Urothelium cell line (cell line): ENCODE measurements around the gene ASZ1.

Source experiments
- DNase-seq: peaks from one replicate; pipeline ENCODE4 v3.0.0; 2011; ENCODE audit warnings: low spot score, mixed read lengths
- FAIRE-seq: peaks from 2 replicates; lab custom pipeline; 2011; peaks lifted over from hg19 to GRCh38; lab: Jason Lieb, UNC

ASZ1 gene

DNA sequence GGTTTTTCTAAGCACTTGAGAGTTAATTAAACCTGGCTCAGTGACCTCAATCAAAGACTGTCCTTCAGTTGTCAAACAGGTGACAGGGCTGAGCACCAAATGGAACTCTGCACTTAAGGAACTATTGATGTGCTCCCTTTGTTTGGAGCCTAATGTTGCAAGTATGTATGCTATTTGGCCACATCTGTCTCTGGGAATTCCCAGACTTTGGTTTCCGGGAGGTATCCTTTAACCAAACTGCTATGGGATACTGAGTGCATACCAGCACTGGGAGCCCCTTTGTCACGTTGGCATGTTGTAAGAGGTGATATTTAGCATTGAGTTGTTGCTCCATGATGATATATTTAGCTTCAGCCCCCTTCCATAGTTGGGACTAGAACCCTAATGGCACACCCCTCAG, 25.2 kb downstream of the ASZ1 start:
- FAIRE-seq (no peak), DNase-seq (no peak)

DNA sequence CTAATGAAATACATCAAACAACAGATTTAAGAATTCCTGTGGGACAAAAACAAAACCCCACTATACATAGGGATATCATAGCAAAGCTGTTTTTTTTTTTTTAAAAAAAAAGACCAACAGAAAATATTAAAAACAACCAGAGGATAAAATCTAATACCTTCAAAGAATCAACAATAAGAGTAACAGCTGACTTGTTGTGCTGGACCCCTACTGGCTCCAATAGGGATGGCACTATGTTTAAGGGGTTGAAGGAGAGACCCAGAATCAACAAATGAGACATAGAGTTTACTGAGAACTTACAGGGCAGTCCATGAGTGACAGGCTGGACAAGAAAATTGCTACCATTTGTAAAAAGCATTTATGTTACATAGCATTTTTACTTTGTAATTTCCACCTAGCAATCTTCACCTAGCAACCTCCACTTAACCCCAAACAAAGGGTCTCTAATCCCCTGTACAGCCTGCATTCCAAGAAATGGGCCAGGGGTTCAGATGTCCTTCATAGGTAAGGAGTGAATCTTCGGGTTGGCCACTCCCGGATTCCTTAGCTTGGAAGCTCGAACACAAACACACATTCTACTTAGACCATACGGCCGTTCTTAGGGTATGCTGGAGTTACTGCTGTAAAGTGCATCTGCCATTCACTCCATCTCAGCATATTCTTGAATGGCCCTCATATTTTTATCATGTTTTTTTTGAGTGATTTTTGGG, 25.8 kb downstream of the ASZ1 start:
- DNase-seq = peak; percentile 22
- no peak for FAIRE-seq

DNA sequence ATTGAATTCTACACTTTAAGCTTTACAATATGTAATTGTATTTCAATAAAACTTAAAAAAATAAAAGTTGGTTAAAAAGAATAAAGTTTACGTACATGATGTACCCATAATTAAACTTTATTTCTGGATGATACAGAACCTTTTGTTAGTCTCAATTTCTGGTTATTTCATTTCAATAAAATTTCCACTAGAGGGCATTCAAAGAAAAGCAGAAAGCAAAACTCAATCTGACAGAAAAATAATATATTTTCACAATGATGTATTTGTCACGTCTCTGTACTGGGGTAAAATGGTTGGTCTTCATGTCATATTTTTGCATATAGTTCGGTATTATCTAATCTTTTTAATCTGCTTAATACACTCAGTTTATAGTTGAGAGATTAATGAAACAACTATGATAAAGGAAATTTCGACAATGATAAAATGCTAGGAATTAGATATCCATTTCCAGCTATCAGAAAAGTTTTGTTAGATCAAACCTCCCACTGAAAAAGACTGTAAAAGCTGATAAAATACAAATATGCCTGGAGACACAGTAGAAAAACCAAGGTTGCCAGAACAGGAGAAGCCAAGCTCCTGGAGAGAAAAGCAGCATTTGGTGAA, 27.4 kb downstream of the ASZ1 start:
- DNase-seq (peak; percentile 8), FAIRE-seq (no peak)

GRCh38 chr7:117395743-117396142, 31.6 kb downstream of the ASZ1 start:
- no peak for DNase-seq
- FAIRE-seq = no peak

GRCh38 chr7:117393781-117394180, 33.5 kb downstream of the ASZ1 start:
- FAIRE-seq = no peak
- DNase-seq = no peak

DNA sequence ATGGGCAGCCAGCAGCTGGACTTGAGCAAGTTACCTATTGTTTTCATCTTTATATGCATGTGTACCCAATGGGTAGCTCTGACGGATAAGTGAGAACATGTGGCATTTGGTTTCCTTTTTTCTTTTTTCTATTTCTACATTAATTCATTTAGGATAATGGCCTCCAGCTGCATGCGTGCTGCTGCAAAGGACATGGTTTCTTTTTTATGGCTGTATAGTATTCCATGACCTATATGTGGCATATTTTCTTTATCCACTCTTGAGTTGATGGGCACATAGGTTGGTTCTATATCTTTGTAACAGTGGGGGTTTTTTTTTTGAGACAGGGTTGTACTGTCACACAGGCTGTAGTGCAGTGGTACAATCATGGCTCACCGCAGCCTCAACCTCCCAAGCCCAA, 37.4 kb downstream of the ASZ1 start:
- no peak for FAIRE-seq
- DNase-seq = no peak

- no peak for DNase-seq
- no peak for FAIRE-seq
Observed at GRCh38 chr7:117386110-117386706, 41.1 kb downstream of the ASZ1 start.

- FAIRE-seq = no peak
- DNase-seq = no peak
Observed at GRCh38 chr7:117385363-117386109, 41.8 kb downstream of the ASZ1 start.

- FAIRE-seq (no peak), DNase-seq (no peak)
Observed at GRCh38 chr7:117384688-117385362, 42.5 kb downstream of the ASZ1 start.

DNA sequence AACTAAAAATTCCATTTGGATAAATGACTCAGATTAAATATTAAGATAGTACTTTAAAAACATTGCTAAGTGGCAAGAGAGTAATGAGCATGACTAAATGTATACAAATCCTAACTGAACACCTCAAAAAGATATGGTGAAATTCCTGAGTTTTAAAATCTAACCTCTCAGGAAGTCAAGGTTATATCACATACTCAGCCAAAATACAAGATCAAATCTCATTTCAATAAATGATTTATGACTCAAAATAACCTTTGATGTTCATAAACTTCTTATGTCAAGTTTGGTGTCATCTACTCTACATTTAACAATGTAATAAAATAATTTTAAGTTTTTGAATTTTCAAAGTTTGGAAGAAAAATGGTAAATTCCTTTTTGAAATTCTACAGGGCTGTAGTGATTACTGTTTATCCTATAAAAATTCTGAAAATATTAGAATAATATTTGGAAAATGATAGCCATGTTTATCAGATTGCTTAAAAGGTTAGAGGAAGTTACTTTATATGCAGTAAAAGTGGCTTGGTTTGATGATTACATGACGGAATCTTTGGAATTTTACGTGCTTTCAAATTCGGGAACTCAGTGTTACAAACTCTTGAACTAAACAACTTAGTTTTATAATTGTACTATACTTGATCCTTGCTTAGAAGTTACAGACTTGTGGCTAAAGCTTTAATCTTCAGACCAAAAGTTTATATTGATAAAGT, 43.7 kb downstream of the ASZ1 start:
- FAIRE-seq (no peak), DNase-seq (no peak)

- DNase-seq = no peak
- FAIRE-seq = no peak
Observed at GRCh38 chr7:117383046-117383445, 44.2 kb downstream of the ASZ1 start.

- DNase-seq (no peak), FAIRE-seq (no peak)
Observed at GRCh38 chr7:117381362-117381761, 45.9 kb downstream of the ASZ1 start.

- FAIRE-seq = no peak
- no peak for DNase-seq
Observed at GRCh38 chr7:117375380-117375779, 51.9 kb downstream of the ASZ1 start.

- FAIRE-seq (no peak), DNase-seq (no peak)
Observed at GRCh38 chr7:117372073-117372472, 55.2 kb downstream of the ASZ1 start.

DNA sequence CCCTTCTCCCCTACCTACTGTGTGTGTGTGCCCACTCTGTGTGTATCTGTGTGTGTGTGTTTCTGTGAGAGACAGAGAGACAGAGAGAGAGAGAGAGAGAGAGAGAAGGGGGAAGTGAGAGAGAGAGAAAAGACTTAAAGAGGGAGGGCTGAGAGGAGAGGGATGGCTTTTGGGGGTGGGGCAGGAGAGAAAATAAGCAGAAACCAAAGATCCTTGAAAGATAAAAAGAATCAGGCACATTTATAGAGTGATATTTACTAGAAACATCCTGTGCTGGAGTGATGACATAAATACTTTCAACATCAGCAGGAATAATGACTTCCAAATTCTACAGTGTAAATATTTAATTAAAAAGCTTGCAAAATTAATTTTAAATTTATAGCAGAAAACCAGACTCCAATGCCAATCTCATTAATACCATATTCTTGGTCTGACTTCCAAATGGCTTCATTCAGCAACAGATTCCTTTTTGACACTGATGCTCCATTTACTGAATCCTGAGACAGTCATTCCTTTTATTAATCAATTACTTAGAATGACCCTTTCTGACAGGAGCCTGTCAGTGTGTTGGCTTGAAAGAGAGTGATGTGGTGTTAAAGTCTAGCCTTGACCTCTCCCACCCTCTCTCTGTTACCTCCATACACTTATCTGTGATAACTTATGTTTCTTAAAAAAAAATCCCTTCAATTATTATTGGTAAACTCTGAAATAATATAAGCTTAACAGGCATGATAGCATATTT, 62.8 kb downstream of the ASZ1 start:
- DNase-seq = no peak
- no peak for FAIRE-seq

- DNase-seq (no peak), FAIRE-seq (no peak)
Observed at GRCh38 chr7:117362294-117362888, 64.9 kb downstream of the ASZ1 start.

GRCh38 chr7:117350027-117350426, 77.3 kb downstream of the ASZ1 start:
- FAIRE-seq (no peak), DNase-seq (no peak)

DNA sequence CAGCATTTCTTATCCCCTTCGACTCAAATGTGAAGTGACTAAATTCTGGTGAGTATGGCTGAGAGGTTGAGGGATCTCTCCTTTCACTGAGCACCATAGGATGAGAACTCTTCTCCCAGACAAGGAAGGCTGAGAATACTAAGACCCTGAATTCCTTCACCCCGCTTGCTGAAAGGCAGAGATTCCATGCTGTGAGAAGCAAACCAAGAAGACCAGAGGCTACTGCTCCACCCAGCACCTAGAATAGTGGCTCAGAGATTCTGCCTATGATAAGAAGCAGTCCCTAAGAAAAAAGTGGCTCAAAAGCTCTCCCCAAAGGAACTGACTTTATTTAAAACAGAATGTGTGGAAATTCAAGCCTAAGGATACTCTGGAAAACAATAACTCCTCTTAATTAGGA, 77.7 kb downstream of the ASZ1 start:
- DNase-seq = no peak
- FAIRE-seq = no peak

GRCh38 chr7:117347962-117348672, 79.2 kb downstream of the ASZ1 start:
- FAIRE-seq = no peak
- DNase-seq = no peak
